ENCODE results near the gene H2AZ1.

The H2AZ1 gene

GRCh38 chr4:99946356-99947189 lies 3.5 kb downstream of the H2AZ1 start, which contains the start of gene DNAJB14:
TSS of gene DNAJB14 (minus strand) at chr4:99946618. CDS start at chr4:99946571, 47 bp downstream.
- peak; percentile 70 to 72 for DNase-seq (ENCODE audit: low read depth in 2 of 2)

GRCh38 chr4:99945718-99946355 lies 4.2 kb downstream of the H2AZ1 start:
- DNase-seq (ENCODE audit: low read depth in 2 of 2) = no peak

- DNase-seq (ENCODE audit: low read depth in 2 of 2) = no peak
Observed at GRCh38 chr4:99943904-99944437, 6.1 kb downstream of the H2AZ1 start.

DNA sequence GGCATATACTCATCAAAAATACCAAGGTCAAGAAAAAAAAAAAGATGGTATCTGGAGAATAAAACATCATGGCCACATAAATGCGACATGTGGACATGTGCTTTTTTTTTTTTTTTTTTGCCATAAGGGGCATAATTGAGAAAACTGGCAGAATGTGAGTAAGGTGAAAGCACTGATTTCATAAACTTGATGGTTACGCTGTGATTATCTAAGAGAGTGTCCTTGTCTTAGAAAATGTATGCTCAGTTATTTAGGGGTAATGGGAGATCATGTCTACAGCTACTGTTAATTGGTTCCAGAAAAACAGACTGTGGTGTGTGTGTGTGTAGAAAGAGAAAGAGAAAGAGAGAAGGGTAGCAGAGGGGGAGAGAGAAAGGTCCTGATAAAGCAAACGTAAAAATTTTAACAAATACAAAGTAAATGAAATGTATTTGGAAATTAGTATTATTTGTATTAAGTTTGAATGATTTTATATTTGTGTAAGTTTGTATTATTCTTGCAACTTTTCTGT lies 11.8 kb downstream of the H2AZ1 start:
- no peak for DNase-seq (ENCODE audit: low read depth in 2 of 2)

- DNase-seq (ENCODE audit: low read depth in 2 of 2) = no peak
Observed at GRCh38 chr4:99934891-99935290, 15.2 kb downstream of the H2AZ1 start.

- no peak for DNase-seq (ENCODE audit: low read depth in 2 of 2)
Observed at GRCh38 chr4:99927566-99927965, 22.5 kb downstream of the H2AZ1 start.

DNA sequence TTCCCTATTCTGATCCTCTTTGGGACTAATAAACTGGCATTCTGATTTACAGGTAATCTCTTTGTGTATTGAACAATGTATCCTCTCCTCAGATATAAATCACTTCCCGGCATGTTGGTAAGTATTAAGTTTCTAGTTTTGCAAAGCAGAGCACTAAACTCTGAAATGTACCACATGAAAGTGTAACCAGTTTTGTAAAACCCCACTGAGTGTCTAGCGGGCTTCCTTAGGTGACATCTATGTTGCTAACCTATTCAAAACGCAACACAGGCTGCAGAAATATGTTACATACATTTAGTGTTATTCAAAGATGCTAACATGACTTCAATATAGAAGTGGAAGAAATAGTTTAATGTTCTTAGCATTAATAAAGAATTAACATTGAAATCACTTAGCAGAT lies 28.9 kb downstream of the H2AZ1 start:
- no peak for DNase-seq (ENCODE audit: low read depth in 2 of 2)

- DNase-seq (ENCODE audit: low read depth in 2 of 2) = no peak
Observed at GRCh38 chr4:99918656-99919055, 31.4 kb downstream of the H2AZ1 start.

DNA sequence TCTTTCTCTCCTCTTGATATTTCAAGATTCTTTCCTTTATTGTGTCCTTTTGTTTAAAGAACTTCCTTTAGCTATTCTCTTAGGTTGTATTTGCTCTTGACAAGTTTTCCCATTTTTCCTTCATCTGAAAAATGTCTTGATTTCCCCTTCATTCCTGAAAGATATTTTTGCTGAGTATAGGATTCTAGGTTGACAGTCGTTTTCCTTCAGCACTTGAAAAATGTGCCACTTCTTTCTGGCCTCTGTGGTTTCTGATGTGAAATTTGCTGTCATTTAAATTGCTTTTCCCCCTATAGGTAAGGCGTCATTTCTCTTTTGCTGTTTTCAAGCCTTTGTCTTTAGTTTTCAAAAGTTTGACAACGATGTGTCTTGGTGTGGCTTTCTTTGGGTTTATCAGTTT lies 32.5 kb downstream of the H2AZ1 start:
- no peak for DNase-seq (ENCODE audit: low read depth in 2 of 2)

DNA sequence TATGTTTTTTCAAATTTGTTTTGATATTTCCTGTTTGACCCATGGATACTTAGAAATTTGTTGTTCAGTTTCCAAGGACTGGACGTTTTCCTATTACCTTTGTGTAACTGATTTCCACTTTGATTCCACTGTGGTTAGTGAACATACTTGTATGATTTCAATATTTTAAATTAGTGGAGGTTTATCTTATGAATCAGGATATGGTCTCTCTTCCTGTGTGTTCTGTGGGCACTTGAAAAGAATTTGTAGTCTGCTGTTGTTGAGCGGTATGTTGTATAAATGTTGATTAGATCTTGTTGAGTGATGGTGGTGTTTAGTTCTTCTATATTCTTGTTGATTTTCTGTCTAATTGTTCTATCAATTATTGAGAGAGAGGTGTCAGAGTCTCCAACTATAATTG lies 34.6 kb downstream of the H2AZ1 start:
- DNase-seq (ENCODE audit: low read depth in 2 of 2) = no peak
